Stimulated activated CD8-positive, alpha-beta memory T cell treated with anti-CD3 and anti-CD28 coated beads, Interleukin-7, amount 100 ng/mL, for 4 hours (primary cell): Measurements from ENCODE around the gene ADD2.
A peak's percentile ranks its signal among the peaks of the same experiment; 100 is the strongest.
"Not testable (repeated sequence)": the region's sequence is repeated elsewhere in the genome, so short reads cannot be mapped to it uniquely, and the experiment has no call there.

Experiments used
- DNase-seq, 2 donors: peaks; one replicate each; pipeline ENCODE4 v3.0.0-alpha.2; 2020; ENCODE audit warnings: low read depth in 2 of 2

Gene ADD2

GRCh38 chr2:70767699-70768589 is at the start of gene ADD2:
TSS of gene ADD2 (minus strand) at chr2:70768200. CDS start at chr2:70706408, 61,792 bp downstream.
- DNase-seq: peak in 1 of 2 donors; percentile 33

DNA sequence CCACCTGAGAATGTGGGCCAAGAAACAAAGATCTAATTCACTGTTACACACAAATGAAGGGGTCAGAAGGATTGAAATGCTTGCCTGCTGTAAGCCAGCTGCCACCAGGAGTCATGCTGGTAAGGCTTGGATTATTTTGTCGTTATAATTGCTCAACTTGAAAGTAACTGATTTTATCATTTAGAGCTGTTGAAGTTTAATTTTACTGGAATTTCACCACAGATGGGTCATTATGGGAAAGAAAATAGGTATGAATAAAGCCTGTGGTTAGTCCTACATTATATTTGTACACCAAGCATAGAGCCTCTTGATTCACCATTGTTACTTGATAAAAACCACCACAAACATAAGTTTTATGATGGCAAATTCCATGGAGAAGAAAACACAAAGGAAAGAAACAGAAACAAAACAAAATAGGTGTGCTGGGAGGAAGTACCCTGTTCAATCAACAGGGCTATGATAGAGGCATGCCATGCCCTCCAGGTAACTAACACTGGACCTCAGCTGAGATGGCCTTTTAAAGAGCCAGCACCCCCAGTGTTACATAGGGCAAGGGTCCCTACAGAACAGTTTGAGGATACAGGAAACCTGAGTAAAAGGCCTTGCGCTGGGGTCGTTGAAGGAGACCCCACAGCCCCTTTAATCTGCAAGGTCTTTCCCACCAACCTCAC is 49.4 kb upstream of the ADD2 start:
- DNase-seq: no peak

DNA sequence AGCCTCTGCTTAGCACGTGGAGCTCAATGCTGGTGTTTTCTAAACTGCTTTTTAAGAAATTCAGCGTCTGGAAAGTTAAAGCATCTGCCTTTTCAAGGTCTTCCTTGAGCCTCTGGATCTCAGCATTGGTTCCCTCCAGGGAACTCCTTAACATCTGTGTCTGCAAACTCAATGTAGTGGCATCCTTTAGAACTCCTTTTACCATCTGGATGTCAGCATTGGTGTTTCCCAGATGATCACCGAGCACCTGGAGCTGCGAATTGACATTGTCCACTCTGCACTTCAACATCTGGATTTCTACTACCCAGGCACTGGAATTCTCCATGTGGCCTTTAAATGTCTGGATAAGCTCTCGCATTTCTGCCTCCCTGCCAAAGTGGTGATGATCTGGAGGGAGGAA is 48.7 kb upstream of the ADD2 start:
- no peak for DNase-seq

- no peak for DNase-seq
These were observed 41.3 kb upstream of the ADD2 start for GRCh38 chr2:70808983-70809958.

DNA sequence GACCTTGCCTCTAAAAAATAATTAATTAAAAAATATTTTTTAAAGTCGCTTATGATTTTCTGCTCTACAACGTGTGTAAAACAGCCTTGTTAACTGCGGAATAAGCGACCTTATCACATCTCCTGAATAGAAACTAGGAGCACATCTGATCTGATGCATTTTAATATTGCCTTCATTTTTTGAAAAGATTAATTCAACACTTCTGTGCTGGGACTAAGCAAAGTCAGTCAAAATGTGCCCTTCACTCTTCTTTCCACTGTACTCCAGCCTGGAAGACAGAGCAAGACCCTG is 39.8 kb upstream of the ADD2 start:
- DNase-seq: no peak

GRCh38 chr2:70807102-70807827 is 39.3 kb upstream of the ADD2 start:
- no peak for DNase-seq

GRCh38 chr2:70806620-70807019 is 38.6 kb upstream of the ADD2 start:
- no peak for DNase-seq

GRCh38 chr2:70806013-70806412 is 38.0 kb upstream of the ADD2 start:
- no peak for DNase-seq

DNA sequence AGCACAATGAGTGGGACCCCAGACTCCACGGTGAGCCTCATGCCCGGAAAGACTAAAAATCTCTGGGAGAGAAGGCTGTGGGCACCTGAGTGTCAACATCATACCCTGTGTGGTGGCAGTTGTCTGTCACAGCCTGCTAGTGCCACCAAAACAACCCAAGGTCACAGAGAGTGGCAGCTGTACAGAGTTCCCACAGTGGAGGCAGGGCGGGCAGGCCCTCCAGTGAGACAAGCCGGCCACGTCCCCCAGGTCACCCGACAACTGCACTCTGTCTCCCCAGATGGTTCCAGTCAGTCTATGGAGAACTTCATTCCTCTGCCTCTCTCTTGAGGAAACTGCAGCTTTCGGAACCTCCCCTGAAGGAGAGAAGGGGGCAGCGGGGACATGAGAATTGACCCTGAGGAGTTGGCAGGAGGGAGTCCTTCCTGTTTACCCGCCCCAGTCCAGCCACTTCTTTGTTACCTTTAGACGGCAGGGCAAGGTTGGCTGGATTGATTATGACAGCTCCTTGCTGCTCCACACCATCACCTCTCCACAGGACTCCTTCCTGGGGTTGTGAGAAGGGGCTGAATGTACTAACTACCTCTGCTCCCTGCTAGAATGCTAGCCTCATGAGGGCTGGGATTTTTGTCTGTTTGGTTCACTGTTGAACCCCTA is 33.7 kb upstream of the ADD2 start:
- DNase-seq: no peak

DNA sequence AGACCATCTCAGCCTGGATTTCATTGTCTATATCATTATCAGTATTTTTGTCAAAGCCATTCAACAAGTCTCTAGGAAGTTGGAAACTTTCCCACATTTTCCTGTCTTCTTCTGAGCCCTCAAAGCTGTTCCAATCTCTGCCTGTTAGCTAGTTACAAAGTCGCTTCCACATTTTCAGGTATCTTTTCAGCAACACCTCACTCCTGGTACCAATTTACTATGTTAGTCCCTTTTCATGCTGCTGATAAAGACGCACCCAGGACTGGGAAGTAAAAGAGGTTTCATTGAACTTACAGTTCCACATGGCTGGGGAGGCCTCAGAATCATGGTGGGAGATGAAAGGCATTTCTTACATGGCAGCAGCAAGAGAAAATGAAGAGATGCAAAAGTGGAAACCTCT is 31.7 kb upstream of the ADD2 start:
- DNase-seq: no peak

DNA sequence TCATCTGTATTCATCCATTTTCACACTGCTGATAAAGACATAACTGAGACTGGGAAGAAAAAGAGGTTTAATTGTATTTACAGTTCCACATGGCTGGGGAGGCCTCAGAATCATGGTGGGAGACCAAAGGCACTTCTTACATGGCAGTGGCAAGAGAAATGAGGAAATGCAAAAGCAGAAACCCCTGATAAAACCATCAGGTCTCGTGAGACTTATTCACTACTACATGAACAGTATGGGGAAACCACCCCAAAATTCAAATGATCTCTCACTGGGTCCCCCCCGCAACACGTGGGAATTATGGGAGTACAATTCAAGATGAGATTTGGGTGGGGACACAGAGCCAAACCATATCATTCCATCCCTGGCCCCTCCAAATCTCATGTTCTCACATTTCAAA is 30.0 kb upstream of the ADD2 start:
- DNase-seq: not testable (repeated sequence)

GRCh38 chr2:70797506-70797905 is 29.5 kb upstream of the ADD2 start:
- no peak for DNase-seq

- DNase-seq: no peak
These were observed 28.3 kb upstream of the ADD2 start for GRCh38 chr2:70796262-70796661.

GRCh38 chr2:70795164-70795995 is 27.4 kb upstream of the ADD2 start:
- DNase-seq: no peak

DNA sequence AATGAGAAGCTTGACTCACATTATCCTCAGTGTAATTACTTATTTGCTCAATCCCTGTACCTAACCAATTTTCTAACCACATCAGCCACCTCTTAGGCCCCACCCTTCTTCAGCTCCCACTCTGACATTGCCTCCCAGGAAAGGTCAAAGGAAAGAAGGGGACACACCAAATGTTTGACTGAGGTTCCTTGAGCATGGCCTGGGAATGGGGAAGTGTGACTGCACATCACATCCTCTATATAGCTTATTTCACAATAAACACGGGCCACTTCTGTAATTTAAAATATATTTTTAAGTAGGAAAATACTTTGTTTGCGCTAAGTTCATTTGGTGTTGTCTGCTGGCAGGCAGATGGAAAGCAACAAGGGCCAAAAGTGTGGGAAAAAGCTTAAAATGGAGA is 25.4 kb upstream of the ADD2 start:
- DNase-seq: no peak

DNA sequence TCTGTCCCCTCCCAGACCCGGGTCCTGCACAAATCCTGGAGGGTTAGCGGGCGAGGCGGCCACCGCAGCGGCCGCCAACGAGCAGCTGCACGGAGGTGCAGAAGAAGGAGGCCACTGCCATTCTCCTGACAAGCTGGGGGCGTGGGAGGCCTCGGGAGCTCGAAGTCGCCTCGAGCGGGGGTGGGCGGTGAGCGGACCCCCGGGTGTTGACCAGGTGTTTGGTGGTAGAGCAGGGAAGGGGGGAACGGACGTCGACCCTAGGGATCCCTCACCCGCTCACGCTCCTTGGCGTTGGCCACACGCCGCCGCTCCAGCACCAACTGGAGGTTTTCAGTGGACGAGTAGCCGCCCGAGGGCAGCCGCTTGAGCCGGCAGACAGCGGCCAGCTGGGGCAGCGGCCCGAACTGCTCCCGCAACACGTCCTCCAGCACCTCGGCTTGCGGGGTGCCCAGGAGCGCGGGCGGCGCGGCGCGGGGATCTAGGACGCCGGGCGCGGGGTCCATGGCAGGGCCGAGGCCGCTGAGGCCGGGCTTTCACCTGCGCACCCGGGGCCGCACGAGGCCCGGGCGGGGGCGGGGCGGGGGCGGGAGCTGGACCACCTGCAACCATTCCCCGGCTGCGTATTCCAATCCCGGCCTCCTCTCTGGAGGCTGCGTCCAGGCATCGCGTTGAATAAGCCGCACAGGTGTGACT is 22.3 kb upstream of the ADD2 start, which contains the start of gene FIGLA:
Gene FIGLA (minus strand): TSS at position 508 of the 693 bp plus-strand sequence. CDS start 5 bp downstream, at position 503.
- DNase-seq: no peak

GRCh38 chr2:70789304-70790135 is 21.5 kb upstream of the ADD2 start:
- peak; percentile 46 to 48 for DNase-seq

- no peak for DNase-seq
These were observed 17.3 kb upstream of the ADD2 start for GRCh38 chr2:70785137-70785911.
